ENCODE measurements around the gene TFCP2L1. TPM values are rescaled to one million over a fixed set of nuclear protein-coding genes. Genes with fewer than 3 reads are reported as not detected.
"Not testable (repeated sequence)": the region's sequence is repeated elsewhere in the genome, so short reads cannot be mapped to it uniquely, and the experiment has no call there.

TFCP2L1 gene, protein sequence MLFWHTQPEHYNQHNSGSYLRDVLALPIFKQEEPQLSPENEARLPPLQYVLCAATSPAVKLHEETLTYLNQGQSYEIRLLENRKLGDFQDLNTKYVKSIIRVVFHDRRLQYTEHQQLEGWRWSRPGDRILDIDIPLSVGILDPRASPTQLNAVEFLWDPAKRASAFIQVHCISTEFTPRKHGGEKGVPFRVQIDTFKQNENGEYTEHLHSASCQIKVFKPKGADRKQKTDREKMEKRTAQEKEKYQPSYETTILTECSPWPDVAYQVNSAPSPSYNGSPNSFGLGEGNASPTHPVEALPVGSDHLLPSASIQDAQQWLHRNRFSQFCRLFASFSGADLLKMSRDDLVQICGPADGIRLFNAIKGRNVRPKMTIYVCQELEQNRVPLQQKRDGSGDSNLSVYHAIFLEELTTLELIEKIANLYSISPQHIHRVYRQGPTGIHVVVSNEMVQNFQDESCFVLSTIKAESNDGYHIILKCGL
- 21.1 and 29.8 TPM in 2 replicates for total RNA-seq (2022)
- percentile 81 among the genes with signal in this experiment for Bru-seq, nascent RNA
- percentile 85 among the genes with signal in this experiment for BruChase-seq, experiment 1, labeled RNA remaining after a 6-hour chase
- percentile 82 among the genes with signal in this experiment for BruChase-seq, experiment 2, labeled RNA remaining after a 2-hour chase
- long read RNA-seq, full-length matches to known transcripts, result 12 of 33 reads
- long read RNA-seq, partial matches to known transcripts, result 0 of 33 reads
- long read RNA-seq, other reads (novel, unspliced or antisense), result 21 of 33 reads

DNA sequence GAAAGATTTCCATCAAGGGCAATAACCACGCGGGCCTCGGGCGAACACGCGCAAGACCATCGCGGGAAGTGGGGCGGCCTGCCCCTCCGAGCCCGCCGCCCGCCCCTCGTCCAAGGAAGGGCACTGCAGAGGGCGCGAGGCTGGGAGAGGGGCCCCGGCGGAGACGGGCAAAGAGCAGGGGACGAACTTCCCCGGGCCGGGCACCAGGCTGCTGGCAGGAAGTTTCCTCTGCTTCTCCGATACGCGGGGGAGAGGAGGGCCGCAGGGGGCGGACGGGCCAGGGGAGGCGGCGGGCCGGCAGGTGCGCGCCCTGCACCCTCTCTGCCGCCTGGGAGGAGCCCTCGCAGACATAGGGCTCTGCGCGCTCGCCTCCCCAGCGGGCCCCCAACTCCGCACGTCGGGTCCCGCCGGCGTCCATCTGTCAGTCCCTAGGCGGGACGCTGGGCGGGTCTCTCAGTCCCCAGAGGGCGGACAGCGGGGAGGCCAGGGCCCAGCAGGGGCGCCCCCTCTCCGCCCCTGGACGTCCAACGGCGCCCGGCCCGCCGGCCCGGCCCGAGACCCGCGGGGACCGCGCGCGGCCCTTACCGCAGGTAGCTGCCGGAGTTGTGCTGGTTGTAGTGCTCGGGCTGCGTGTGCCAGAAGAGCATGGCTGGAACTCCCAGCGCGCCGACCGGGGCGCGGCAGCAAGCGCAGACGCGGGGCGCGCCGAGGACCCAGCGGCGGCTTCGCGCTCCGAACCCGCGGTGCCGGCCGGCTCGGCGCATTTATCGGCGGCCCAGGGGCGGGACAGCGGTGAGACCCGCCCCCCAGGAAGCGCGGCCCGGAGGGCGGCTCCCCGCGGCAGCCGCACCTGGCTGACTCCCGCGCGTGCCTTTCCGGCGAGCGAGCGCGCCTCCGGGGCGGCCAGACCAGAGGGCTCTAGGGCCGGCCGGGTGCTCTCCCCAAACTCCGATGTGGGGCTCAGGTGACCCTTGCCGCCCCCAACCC, at the start of gene TFCP2L1:
Gene TFCP2L1 (minus strand): TSS at position 740 of the 987 bp plus-strand sequence. CDS start 93 bp downstream, at position 647.
- no peaks in the 10 kb centered on the region for H3K27me3 Mint-ChIP-seq (ENCODE audit: unreplicated experiment)
- H3K27ac Mint-ChIP-seq (ENCODE audit: unreplicated experiment), result peak within 1 kb of the TSS; percentile 77
- DNase-seq, result peak; percentile 86
- H3K4me3 Mint-ChIP-seq (ENCODE audit: low read depth, unreplicated experiment), result peak within 1 kb of the TSS; percentile 88
- H3K9me3 Mint-ChIP-seq (ENCODE audit: low read depth, unreplicated experiment), result no peaks in the 10 kb centered on the region
- peaks cover 45% of the 10 kb centered on the region for H3K36me3 Mint-ChIP-seq (ENCODE audit: insufficient read depth, unreplicated experiment)
- TF ChIP-seq, protein P1, sequence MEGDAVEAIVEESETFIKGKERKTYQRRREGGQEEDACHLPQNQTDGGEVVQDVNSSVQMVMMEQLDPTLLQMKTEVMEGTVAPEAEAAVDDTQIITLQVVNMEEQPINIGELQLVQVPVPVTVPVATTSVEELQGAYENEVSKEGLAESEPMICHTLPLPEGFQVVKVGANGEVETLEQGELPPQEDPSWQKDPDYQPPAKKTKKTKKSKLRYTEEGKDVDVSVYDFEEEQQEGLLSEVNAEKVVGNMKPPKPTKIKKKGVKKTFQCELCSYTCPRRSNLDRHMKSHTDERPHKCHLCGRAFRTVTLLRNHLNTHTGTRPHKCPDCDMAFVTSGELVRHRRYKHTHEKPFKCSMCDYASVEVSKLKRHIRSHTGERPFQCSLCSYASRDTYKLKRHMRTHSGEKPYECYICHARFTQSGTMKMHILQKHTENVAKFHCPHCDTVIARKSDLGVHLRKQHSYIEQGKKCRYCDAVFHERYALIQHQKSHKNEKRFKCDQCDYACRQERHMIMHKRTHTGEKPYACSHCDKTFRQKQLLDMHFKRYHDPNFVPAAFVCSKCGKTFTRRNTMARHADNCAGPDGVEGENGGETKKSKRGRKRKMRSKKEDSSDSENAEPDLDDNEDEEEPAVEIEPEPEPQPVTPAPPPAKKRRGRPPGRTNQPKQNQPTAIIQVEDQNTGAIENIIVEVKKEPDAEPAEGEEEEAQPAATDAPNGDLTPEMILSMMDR (IDR thresholded peaks at IDR 0.05; ENCODE audit: unreplicated experiment), result no peak
- CTCF ChIA-PET, result interaction anchor here (0.7 to 1.2 kb wide), 2 partner anchors 27 to 156 kb away, joined by 3 to 6 read pairs; no protein-coding TSS in a partner anchor
- BruUV-seq (replicated peaks), result no TSS peak
- peaks cover 37% of the 10 kb centered on the region for H3K4me1 Mint-ChIP-seq (ENCODE audit: low read depth, unreplicated experiment)
- intact Hi-C loops (cut with micrococcal nuclease; ENCODE audit: unreplicated experiment), result loop anchor here (10.0 kb wide), 1 partner anchor 150 kb away; no protein-coding TSS in a partner anchor

DNA sequence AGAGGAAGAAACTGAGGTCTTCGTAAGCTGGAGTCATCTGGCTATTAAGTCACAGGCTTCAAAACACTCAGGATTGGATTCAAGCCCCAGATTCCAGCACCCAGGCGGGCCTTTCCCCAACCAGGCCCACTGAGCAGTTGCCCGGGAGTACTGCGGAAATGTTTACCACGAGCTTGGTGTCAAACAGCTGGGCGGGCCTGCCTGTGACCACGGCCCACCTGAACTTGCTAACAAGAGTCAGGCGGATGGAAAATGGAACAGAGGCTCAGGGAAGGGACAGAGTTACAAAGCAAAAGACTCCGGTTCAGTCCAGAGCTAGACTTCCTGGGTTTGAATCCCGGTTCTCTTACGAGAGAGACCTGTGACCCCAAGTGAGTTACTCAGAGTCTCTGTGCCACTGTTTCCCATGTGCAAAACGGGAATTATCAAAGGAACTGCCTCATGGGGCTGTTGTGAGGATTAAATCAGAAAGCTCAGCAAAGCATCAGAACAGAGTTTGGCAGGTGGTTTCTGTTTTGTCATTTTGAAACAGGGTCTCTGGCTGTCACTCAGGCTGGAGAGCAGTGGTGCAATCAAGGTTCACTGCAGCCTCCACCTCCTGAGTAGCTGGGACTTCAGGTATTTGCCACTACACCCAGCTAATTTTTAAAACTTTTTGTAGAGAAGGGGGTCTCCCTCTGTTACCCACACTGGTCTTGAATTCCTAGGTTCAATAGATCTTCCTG, 49.0 kb upstream of the TFCP2L1 start:
- intact Hi-C loops (cut with micrococcal nuclease; ENCODE audit: unreplicated experiment), result no loop called here
- Mint-ChIP-seq H3K4me1 (ENCODE audit: low read depth, unreplicated experiment) (peaks cover 28% of the 10 kb centered on the region), H3K4me3 (ENCODE audit: low read depth, unreplicated experiment) (no peak overlapping the region), H3K27ac (ENCODE audit: unreplicated experiment) (no peak overlapping the region), H3K9me3 (ENCODE audit: low read depth, unreplicated experiment) (no peaks in the 10 kb centered on the region), H3K36me3 (ENCODE audit: insufficient read depth, unreplicated experiment) (peaks cover 27% of the 10 kb centered on the region), H3K27me3 (ENCODE audit: unreplicated experiment) (no peaks in the 10 kb centered on the region)
- CTCF ChIA-PET, result interaction anchor here (1.6 kb wide), 1 partner anchor 205 kb away, joined by 5 read pairs; no protein-coding TSS in a partner anchor
- BruUV-seq (replicated peaks), result no TSS peak
- no peak for DNase-seq
- TF ChIP-seq, protein P1 (IDR thresholded peaks at IDR 0.05; ENCODE audit: unreplicated experiment), result no peak

DNA sequence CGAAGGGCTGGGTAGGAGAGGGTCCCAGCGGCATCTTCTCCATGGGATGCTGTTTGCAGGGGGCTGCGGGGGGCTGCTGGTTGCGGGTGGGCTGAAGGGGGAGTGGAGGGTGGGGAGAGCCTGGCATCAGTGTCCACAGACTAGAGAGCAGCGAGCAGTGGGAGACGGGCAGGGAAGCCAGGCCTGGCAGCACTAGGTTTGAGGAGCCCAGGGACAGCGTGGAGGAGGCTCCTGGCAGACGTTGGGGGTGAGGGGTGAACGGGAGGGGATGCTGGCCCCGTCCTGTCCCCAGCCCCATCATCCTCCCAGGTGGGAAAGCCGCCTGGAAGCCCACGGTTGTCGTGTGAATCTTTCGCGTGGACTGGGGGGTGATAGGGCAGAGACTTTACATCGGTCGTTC, 48.2 kb upstream of the TFCP2L1 start:
- H3K9me3 Mint-ChIP-seq (ENCODE audit: low read depth, unreplicated experiment), result no peaks in the 10 kb centered on the region
- H3K4me3 Mint-ChIP-seq (ENCODE audit: low read depth, unreplicated experiment), result no peak overlapping the region
- intact Hi-C loops (cut with micrococcal nuclease; ENCODE audit: unreplicated experiment), result no loop called here
- no TSS peak for BruUV-seq (replicated peaks)
- CTCF ChIA-PET, result no interaction called here
- H3K27ac Mint-ChIP-seq (ENCODE audit: unreplicated experiment), result no peak overlapping the region
- H3K36me3 Mint-ChIP-seq (ENCODE audit: insufficient read depth, unreplicated experiment), result peaks cover 26% of the 10 kb centered on the region
- TF ChIP-seq, protein P1 (IDR thresholded peaks at IDR 0.05; ENCODE audit: unreplicated experiment), result no peak
- H3K4me1 Mint-ChIP-seq (ENCODE audit: low read depth, unreplicated experiment), result peaks cover 28% of the 10 kb centered on the region
- no peaks in the 10 kb centered on the region for H3K27me3 Mint-ChIP-seq (ENCODE audit: unreplicated experiment)
- DNase-seq, result no peak

DNA sequence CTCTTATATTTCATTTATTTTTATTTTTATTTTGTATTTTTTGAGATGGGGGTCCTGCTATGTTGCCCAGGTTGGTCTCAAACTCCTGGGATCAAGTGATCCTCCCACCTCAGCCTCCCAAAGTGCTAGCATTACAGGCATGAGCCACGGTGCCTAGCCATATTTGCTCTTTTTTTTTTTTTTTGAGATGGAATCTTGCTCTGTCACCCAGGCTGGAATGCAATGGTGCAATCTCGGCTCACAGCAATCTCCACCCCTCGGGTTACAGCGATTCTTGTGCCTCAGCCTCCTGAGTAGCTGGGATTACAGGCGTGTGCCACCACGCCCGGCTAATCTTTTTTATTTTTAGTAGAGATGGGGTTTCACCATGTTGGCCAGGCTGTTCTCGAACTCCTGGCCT, 46.3 kb upstream of the TFCP2L1 start:
- BruUV-seq (replicated peaks); H3K9me3 Mint-ChIP-seq (ENCODE audit: low read depth, unreplicated experiment); H3K27ac Mint-ChIP-seq (ENCODE audit: unreplicated experiment); DNase-seq; intact Hi-C loops (cut with micrococcal nuclease; ENCODE audit: unreplicated experiment); CTCF ChIA-PET; H3K27me3 Mint-ChIP-seq (ENCODE audit: unreplicated experiment); H3K4me3 Mint-ChIP-seq (ENCODE audit: low read depth, unreplicated experiment): not testable (repeated sequence)
- peaks cover 23% of the 10 kb centered on the region for H3K4me1 Mint-ChIP-seq (ENCODE audit: low read depth, unreplicated experiment)
- H3K36me3 Mint-ChIP-seq (ENCODE audit: insufficient read depth, unreplicated experiment), result peaks cover 17% of the 10 kb centered on the region

Measured in Calu3 (cell line).